Dedifferentiated amniotic fluid mesenchymal stem cell (primary cell): ENCODE data around the gene ZKSCAN1.

ENCODE experiments used
- DNase-seq: peaks from one replicate; pipeline ENCODE4 v3.0.0-alpha.2; 2016; ENCODE audit errors: extremely low spot score

Gene ZKSCAN1

DNA sequence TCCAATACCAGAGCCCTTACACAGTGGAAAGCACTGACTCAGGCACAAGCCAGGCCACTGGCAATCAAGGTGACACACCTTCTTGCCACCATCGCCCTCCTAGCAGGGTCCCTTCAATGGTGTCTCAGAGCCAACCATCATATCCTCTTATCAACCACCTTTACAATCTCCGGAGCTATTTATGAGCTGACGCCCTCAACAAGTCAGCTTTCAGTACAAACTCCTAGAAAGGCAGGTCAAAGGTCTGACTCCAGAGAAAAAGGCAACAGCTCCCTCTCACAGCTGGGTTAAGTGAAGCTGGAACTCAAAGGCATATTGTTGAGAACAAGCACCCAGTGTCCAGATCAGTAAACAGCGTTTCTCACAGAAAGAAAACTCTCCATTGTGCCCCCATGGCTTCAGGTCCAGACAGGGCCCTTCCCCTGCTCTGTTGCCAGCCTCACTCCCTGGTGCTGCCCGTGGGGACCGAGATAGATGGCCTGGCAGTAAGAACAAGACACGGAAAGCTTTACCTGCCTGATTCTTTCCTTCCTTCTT is 63.7 kb downstream of the ZKSCAN1 start:
- no peak for DNase-seq

DNA sequence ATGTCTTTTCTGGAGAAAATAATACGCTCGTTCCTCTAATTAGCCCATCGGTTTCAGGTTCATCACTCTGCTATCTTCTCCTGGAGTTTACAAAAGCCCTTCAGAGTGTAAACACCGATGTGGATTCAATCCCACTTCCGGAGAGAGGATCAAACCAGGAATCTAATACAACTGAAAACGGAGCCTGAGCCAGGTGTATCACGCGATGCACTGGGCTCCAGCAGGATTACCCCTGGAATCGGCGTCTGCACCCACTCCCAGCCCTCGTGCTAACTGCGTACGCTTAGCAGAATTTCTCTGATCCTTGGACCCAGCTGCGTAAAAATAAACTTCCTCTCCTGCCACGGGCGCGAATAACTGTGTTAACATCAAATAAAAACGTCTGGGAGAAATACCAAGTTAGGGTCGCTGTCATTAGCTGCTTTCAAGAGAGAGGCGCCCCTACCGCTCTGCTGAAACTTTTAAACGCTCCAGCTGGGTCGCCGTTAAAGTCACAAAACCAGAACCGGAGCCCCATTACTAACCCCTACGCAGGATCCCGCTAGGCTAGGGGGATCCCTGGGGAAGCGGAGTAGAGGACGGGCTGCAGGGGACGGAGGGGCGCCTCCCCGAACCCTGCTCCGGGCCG is 65.6 kb downstream of the ZKSCAN1 start:
- DNase-seq: no peak

DNA sequence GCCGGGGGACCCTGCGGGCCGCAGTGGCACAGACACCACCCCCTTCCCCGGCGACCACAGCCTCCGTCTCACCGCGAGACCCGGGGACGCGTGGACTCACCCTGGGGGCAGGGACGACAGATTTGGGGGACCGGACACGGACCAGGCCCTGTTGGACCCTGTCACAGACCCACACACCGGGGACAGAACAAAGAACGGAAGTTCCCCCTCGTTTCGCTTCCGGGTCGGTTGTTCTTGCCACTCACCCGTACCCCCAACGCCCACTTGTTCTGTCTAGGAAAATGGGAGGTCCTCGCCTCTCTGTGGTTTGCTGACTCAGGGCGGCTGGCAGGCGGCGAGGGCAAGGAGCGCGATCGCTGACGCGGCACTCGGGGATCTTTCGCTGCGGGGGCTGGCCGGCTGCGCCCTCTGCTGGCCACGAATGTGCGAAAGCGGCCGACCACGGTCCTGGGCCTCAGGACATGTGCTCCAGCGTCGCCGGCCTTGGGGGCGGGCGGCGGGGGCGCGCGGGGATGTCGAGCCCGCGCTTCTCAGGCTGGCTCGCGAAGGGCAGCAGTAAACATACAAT is 66.2 kb downstream of the ZKSCAN1 start, which contains the start of gene ZNF3:
TSS of gene ZNF3 (minus strand) at position 189 of the 568 bp plus-strand sequence. CDS start 4,366 bp downstream, outside the sequence.
- DNase-seq: peak; percentile 99

DNA sequence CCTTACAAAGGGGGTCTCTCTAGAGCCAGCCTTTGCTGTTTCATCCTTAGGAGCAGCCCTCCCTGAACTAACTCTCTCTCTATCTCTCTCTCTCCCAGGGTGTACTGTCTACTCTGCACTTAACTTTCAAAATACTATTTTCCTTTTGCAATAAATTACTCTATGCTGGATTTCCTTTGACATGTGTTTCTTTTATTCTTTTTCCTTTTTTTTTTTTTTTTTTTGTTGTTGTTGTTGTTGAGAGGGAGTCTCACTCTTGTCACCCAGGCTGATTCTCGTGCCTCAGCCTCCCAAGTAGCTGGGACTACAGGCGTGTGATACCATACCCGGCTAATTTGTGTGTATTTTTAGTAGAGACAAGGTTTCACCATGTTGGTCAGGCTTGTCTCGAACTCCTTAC is 67.6 kb downstream of the ZKSCAN1 start:
- no peak for DNase-seq

DNA sequence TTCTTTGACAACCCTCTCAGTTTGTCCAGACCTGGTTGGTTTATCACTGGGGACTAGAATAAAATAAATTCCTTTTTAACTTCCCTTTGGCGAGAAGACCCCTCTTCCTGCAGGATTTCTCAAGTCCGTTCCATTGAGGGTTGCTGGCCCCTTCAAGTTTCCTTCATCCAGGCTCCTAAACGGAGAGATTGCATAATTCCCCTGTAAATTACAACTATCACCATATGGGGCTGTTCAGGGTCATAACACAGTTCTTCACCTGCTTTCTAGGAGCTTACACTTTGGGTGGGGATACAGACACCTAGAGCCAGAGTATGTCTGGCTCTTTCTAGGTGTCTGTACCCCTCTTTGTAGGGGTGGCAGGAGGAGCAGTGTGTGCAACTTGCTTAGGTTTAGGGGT is 70.1 kb downstream of the ZKSCAN1 start:
- DNase-seq: no peak

DNA sequence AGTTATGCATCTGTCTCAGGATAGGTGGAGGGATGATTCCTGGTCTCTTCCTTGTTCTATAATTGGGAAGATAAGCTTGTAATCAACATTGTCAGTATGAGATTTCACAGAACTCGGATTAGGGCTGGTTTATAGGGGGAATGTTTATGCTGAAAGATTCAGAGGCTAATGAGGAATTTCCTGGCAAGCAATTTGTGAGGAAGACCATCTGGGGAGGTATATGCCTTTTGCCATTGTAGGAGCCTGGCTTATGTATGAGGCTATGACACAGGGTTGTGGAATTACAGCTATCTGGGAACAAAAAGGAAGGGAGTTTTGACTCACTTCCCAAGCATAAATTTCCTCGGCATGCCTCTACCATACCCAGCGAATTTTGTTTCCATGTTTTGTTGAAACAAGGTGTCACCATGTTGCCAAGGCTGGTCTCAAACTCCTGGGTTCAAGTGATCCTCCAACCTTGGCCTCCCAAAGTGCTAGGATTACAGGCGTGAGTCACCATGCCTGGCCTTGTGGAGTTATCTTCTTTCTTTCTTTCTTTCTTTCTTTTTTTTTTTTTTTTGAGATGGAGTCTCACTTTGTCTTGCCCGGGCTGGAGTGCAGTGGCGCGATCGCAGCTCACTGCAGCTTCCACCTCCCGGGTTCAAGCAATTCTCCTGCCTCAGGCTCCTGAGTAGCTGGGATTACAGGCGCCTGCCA is 71.8 kb downstream of the ZKSCAN1 start:
- peak; percentile 87 for DNase-seq

DNA sequence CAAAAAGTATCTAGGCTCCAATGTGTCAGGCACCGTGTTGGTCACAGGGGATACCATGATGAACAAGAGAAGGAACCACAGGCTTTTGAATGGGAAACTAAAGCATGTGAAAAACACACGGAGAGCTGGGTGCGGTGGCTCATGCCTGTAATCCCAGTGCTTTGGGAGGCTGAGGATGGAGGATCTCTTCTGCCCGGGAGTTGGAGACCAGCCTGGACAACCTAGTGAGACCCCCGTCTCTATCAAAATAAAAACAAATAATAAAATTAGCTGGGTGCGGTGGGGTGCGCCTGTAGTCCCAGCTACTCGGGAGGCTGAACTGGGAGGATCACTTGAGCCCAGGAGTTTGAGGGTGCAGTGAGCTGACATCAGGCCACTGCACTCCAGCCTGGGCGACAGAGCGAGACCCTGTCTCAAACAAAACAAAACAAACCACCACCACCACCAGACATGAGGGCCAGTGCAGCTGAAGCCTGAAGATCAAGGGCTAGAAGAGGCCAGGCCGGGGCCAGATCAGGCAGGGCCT is 72.8 kb downstream of the ZKSCAN1 start:
- DNase-seq: no peak

DNA sequence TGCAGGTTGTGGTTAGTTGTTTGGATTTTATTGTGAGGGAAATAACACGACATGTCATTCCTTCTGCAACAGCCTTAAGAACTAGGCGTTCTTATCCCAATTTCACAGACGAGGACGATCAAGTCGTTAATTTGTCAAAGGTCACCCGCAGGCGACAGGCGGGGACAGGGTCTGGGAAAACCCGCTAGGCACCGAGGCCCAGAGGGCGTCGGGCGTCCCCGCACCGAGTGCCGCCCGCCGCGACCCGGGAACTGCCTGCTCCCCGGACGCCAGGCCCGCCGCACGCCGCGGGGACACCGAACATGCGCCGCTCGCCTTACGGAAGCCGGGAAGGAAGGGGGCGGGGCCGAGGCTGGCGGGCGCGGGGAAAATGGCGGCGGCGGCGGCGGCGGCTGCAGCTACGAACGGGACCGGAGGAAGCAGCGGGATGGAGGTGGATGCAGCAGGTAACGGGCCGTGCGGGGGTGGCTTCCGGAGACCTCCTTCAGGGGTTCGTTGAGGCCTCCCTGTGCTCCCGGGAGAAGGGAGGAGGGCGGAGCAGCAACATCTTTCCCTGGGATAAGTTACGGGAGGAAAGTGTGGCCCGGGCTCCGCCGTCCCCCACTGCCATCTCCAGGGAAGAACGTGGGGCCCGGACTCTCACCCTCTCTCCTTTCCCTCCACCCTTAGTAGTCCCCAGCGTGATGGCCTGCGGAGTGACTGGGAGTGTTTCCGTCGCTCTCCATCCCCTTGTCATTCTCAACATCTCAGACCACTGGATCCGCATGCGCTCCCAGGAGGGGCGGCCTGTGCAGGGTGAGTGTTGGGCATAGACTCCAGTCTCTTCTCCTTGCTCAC is 73.4 kb downstream of the ZKSCAN1 start, which contains the start of gene COPS6:
TSS of gene COPS6 (plus strand) at position 349 of the 837 bp plus-strand sequence. CDS start at position 371, 22 bp downstream.
- peak; percentile 40 for DNase-seq

DNA sequence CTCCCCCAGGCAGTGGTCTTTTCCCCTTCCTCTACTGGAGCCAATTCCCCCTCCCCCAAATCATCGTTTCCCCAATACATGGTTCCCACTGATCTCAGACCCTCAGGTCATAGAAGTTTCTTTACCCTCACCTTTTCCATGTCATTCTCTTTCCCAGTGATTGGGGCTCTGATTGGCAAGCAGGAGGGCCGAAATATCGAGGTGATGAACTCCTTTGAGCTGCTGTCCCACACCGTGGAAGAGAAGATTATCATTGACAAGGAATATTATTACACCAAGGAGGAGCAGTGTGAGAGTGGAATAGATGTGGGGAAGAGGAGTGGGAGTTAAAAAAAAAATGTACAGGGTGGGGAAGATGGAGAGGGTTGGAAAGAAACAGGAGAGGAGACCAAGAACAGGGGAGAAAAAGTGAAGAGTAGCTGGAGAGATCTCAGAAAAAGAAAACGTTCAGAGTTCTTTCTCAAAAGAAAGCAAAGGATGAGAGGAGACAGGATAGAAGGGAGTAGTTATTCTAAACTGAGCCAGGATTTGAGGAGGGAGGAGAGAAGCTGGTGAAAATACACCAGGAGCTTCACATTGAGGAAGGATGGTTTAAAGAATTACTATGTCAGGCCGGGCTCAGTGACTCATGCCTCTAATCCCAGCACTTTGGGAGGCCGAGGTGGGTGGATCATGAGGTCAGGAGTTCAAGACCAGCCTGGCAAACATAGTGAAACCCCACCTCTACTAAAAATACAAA is 74.2 kb downstream of the ZKSCAN1 start:
- DNase-seq: no peak

DNA sequence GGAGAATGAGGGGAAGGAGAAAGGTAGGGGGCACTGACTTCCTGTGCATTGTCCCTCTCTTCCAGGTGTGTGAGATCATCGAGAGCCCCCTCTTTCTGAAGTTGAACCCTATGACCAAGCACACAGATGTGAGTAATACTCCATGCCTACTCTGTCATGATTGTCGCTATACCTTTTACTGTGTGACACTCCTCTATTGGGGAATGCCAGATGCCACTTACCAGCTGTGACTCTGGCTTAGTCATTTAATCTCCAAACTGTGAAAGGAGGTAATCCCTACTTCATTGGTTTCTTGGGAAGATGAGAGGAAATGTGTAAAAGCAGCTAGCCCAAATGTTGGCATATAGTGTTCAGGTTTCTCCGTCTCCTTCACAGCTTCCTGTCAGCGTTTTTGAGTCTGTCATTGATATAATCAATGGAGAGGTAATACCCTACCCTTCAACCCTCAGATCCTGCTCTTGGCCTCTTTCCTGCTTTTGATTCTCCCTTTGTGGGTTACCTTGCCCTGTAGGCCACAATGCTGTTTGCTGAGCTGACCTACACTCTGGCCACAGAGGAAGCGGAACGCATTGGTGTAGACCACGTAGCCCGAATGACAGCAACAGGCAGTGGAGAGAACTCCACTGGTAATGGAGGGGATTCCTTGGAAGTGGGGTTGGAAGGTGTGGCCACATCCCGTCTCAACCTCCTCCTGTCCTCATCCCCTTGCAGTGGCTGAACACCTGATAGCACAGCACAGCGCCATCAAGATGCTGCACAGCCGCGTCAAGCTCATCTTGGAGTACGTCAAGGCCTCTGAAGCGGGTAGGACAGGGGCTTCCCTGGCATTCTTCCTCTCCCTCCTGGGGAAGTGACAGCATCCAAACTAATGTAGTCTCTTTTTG is 75.4 kb downstream of the ZKSCAN1 start:
- DNase-seq: no peak
